RWPE1 (cell line): Measurements from ENCODE around the gene MAPKAPK2.

Source experiments
- CTCF ChIA-PET: fragments of 350-600 bp; sonication (Branson Sonifier 250); formaldehyde crosslinking; extraction: SDS; loops from one replicate; lab custom pipeline; 2021; lab: Yijun Ruan, JAX
- POLR2A ChIA-PET: fragments of 400-600 bp; formaldehyde crosslinking; extraction: SDS; loops from one replicate; lab custom pipeline; 2020; ENCODE audit warnings: antibody characterized with exemption; ENCODE audit not compliant: low non-redundant PET; lab: Yijun Ruan, JAX
- DNase-seq: peaks from one replicate; pipeline ENCODE4 v3.0.0; 2012; ENCODE audit warnings: low spot score
- H3K27ac ChIP-seq: fragments of 450-650 bp; 2 replicates; pipeline ENCODE4 v1.5.1; 2017
- TF ChIP-seq, protein P1 (sequence below): fragments of 450-650 bp; conservative IDR thresholded peaks from 2 replicates; pipeline ENCODE4 v1.5.1; 2017; ENCODE audit warnings: low read depth, mild to moderate bottlenecking

The MAPKAPK2 gene

DNA sequence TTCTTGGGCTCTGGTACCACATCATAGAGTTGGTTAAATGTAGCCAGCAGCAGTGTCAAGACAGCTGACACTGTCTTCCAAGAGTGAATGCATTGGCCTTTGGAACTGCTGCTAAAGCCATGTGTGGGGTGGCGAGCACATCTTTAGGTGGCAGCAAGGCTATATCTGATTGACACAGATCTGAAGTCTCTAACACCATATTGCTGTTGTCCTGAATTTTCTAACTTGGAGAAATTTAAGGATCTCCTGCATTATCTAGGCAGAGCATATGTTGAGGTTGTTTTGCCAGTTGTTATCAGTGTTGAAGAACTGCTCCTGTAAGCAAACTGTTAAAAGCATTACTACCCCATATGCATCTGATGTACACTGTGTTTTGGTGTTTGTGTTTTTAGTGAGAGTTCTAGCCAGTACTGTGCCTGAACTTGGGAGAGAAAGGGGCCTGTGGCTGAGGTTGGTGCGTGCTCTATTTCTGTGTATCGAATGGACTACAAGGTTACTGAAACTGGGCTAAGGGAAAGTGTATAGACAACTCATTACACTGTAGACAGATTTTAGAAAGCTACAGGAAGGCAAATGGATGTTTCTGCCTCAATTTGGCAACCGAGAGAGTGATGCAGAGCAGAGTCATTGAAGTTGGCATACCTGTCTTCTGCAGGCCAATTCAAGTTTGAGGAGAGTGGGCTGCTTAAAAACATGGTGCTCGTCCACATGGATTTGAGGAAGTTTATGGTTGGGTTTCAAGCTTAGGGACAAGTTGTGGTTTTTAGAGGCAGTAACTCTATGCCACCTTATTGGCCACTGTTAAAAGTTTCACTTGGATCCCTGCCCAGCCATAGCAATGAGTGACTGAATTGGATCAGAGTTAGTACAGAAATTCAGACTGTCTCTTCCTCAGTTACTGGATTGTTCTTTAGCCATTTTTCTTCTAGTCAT, 32.5 kb upstream of the MAPKAPK2 start:
- no peak for DNase-seq
- TF ChIP-seq, protein P1, sequence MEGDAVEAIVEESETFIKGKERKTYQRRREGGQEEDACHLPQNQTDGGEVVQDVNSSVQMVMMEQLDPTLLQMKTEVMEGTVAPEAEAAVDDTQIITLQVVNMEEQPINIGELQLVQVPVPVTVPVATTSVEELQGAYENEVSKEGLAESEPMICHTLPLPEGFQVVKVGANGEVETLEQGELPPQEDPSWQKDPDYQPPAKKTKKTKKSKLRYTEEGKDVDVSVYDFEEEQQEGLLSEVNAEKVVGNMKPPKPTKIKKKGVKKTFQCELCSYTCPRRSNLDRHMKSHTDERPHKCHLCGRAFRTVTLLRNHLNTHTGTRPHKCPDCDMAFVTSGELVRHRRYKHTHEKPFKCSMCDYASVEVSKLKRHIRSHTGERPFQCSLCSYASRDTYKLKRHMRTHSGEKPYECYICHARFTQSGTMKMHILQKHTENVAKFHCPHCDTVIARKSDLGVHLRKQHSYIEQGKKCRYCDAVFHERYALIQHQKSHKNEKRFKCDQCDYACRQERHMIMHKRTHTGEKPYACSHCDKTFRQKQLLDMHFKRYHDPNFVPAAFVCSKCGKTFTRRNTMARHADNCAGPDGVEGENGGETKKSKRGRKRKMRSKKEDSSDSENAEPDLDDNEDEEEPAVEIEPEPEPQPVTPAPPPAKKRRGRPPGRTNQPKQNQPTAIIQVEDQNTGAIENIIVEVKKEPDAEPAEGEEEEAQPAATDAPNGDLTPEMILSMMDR = no peak
- ChIA-PET CTCF (interaction anchor here (0.7 kb wide), 2 partner anchors 172 kb away, joined by 3 read pairs; no protein-coding TSS in a partner anchor), POLR2A (interaction anchor here (0.6 kb wide), 1 partner anchor 9 kb away, joined by 3 read pairs; no protein-coding TSS in a partner anchor)
- no peak overlapping the region for H3K27ac ChIP-seq

DNA sequence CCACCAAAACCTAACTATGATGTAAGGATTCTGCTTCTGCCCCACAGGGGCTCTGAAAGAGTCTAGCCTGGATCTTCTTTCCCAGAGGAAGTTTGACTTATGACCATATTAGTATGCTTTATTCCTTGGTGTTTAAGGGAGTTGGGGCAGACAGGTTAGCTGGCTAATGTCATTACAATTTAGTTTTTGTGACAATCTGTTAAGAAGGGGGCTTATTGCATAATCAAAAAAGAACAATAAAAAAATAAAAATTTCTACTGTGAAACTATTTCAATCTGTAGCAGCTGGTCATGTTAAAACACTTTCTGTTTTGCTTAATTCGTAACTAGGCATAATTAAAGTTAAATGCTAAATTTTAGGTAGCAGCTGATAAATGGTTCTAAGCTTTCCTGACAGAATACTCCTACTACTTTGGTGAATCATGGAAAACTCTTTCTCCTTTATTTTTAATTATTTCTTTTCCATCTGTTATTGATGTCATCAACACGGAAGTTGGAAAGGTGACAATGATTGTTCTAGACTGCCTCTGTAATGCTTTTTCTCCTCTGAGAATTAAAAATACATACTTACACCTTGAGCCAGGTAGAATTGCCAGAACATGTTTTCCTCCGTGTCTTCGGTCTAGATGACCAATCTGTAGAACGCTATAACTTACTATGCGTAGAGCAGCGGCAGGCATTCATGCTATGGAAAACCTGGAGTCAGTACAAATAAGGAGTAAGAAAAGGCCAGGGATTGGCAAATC, 30.8 kb upstream of the MAPKAPK2 start:
- no peak for DNase-seq
- H3K27ac ChIP-seq = no peak overlapping the region
- CTCF ChIA-PET = interaction anchor here (0.6 to 2.8 kb wide), 4 partner anchors 10 to 109 kb away, joined by 3 to 11 read pairs (median 4); no protein-coding TSS in a partner anchor
- TF ChIP-seq, protein P1 = no peak
- POLR2A ChIA-PET = no interaction called here

DNA sequence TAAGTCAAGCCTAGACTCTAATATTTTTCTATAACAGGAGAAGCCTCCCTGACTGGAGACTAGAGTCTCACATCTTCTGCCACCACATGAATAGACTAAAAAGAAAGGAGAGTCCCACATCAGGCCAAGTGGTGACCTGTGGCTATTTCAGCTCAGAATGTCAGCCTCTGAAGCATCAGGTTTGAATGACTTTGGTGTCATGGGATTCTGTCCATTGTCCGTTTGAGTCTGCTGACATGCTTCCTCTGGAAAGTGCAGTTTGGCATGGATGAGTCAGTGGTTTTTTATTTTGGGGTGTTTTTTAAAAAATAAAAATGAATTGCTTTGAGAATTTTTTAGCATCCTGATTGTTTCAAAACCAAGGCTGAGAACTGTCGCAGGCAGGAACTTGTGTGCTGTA, 29.9 kb upstream of the MAPKAPK2 start:
- TF ChIP-seq, protein P1 = no peak
- no peak for DNase-seq
- H3K27ac ChIP-seq = no peak overlapping the region
- ChIA-PET CTCF (interaction anchor here (0.9 to 2.8 kb wide), 4 partner anchors 9 to 165 kb away, joined by 3 to 11 read pairs (median 5); partner anchors contain the start of gene DYRK3), POLR2A (no interaction called here)

DNA sequence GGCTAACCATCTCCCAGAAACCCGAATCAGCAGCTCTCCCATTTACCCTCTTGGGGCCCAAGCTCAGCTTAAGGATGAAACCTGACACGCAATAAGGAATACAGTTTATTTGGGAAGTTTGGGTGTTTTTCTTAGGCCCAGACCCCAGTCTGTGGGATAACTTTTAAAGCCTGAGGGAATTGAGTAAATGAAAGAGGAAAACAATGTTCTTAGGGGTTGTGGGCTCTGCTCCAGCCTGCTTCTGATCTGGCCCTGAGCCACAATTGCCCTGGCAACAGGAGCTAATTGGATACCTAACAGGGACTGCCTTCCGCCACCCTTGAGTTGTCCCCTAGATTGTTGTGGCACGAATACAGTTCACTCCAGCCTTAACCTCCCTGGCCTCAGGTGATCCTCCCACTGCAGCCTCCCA, 29.2 kb upstream of the MAPKAPK2 start:
- TF ChIP-seq, protein P1 = no peak
- ChIA-PET CTCF (interaction anchor here (0.9 to 2.8 kb wide), 4 partner anchors 9 to 165 kb away, joined by 3 to 11 read pairs (median 5); partner anchors contain the start of gene DYRK3), POLR2A (interaction anchor here (0.5 kb wide), 1 partner anchor 254 kb away, joined by 10 read pairs; no protein-coding TSS in a partner anchor)
- no peak for DNase-seq
- H3K27ac ChIP-seq = no peak overlapping the region

DNA sequence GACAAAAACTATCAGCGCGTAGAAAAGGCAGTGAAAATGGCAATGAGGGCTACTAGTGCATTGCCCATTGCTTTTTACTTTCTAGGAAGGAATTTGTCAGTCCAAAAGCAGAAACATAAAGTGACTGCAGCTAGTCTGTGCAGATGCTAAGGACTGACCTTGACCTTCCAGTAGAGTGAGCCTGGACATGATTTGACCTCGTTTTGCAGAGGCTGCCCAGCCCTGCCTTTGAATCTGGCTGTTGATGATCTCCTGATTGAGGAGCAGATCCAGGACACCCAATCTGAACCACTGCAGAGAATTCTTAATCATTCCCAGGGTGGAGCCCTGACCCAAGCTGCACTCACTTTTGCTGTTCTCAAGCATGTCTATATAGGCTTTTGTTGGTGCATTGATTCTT, 27.8 kb upstream of the MAPKAPK2 start:
- TF ChIP-seq, protein P1 = no peak
- ChIA-PET POLR2A (no interaction called here), CTCF (no interaction called here)
- H3K27ac ChIP-seq = no peak overlapping the region
- no peak for DNase-seq

DNA sequence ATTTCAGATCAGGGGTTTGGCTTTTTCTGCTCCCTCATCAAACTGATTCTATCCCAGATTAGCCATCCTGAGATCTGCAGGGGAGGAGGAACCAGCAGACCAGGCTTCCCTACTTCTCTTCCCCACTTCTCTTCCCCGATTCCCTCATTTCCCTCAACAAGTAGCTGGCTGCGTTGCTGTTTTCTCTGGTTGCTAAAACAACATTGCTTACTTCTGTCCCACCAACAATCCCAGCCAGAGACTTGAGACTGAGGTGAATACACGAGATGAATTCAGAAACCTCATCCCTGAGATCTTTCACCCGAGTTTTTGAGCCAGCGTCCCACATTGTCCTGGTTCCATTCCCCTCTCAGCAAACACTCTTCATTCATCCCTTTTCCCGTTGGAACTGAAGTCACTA, 27.0 kb upstream of the MAPKAPK2 start:
- no peak for DNase-seq
- CTCF ChIA-PET = interaction anchor here (0.7 to 1.6 kb wide), 5 partner anchors 10 to 168 kb away, joined by 3 to 5 read pairs (median 4); partner anchors contain the start of gene EIF2D
- no peak overlapping the region for H3K27ac ChIP-seq
- POLR2A ChIA-PET = no interaction called here
- TF ChIP-seq, protein P1 = no peak
